Measurements from ENCODE around the gene STOM.

The STOM gene

GRCh38 chr9:121296213-121297127 is 73.6 kb downstream of the STOM start:
- no peak for TF ChIP-seq CTCF (IDR thresholded peaks at IDR 0.05; ENCODE audit: low read depth, low read length, missing control alignments)
- no peak for DNase-seq
- Histone ChIP-seq H3K4me3 (ENCODE audit: low read depth, low read length) (no peak overlapping the region), H3K36me3 (replicated peaks) (peaks cover 4% of the 10 kb centered on the region), H3K27ac (no peak overlapping the region), H3K27me3 (replicated peaks) (no peaks in the 10 kb centered on the region)
- in situ Hi-C loops (cut with HindIII; ENCODE audit: low pct_ligation_motif_present, low sequenced_read_pairs): no loop called here

DNA sequence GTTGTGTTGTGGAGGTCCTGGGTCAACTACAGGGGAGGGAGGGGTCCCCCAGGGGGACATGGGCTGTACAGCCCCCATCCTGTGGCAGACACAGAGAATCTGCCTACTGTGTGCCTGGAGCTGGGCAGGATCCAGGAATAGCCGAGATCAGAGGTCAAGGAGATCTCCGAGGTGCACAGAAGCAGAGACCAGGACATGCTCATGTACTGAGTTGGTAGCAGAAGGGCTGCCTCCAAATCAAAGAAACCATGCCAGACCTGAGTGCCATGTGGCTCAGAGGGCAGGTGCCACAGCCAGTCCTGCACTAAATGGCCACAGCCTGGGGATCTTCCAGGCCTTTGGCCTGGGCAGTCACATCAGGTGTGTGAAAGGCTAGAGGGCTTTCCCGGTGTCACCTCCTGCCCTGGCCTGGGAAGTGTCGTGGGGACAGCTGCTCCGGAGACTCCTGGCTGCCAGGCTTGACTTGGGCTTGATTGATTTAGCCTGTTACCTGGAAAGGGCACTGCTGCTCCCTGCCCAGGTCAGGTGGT is 74.3 kb downstream of the STOM start:
- no peaks in the 10 kb centered on the region for H3K27me3 ChIP-seq (replicated peaks)
- TF ChIP-seq CTCF (IDR thresholded peaks at IDR 0.05; ENCODE audit: low read depth, low read length, missing control alignments): no peak
- no peak overlapping the region for H3K4me3 ChIP-seq (ENCODE audit: low read depth, low read length)
- no peak for DNase-seq
- H3K36me3 ChIP-seq (replicated peaks): peaks cover 4% of the 10 kb centered on the region
- in situ Hi-C loops (cut with HindIII; ENCODE audit: low pct_ligation_motif_present, low sequenced_read_pairs): no loop called here
- no peak overlapping the region for H3K27ac ChIP-seq

DNA sequence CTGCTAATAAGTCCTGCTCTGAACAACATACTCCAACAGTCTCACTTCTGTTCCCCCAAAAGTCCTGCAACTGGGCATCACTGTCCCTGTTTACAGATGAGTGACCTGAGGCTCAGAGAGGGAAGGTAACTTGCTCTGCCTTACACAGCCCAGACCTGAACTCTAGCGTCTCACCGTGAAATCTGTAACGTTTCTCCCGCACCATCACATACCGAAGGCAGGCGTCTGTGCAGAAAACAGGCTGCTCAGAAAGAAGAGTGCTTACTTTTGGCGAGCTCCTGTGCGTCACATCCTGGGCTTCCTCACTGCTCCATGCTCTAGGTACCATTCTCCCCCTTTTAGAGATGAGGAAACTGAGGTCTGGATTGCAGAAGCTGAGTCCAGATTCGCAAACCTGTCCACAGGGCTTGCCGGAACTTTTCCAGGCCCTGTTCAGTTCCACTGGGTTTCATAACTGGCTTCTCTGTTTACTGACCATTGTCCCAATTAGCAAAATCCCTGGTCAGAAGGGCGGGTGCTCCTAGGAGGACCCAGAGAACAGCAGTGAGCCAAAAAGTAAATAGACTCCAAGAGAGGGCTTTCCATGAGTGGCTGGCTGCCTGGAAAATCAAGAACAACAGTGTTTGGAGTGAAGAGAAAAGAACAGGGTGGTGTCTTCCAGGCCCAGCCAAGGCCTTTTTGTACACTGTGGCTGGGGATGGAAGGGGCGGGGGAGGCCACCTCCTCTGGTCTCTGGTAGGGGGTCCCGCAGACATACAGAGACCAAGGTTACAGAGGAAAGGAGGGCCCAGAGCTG is 75.0 kb downstream of the STOM start:
- no peak for DNase-seq
- Histone ChIP-seq H3K27me3 (replicated peaks) (no peaks in the 10 kb centered on the region), H3K27ac (no peak overlapping the region), H3K36me3 (replicated peaks) (peaks cover 4% of the 10 kb centered on the region), H3K4me3 (ENCODE audit: low read depth, low read length) (no peak overlapping the region)
- in situ Hi-C loops (cut with HindIII; ENCODE audit: low pct_ligation_motif_present, low sequenced_read_pairs): no loop called here
- no peak for TF ChIP-seq CTCF (IDR thresholded peaks at IDR 0.05; ENCODE audit: low read depth, low read length, missing control alignments)

GRCh38 chr9:121294151-121294743 is 75.8 kb downstream of the STOM start:
- H3K27me3 ChIP-seq (replicated peaks): no peaks in the 10 kb centered on the region
- H3K4me3 ChIP-seq (ENCODE audit: low read depth, low read length): no peak overlapping the region
- H3K27ac ChIP-seq: no peak overlapping the region
- TF ChIP-seq CTCF (IDR thresholded peaks at IDR 0.05; ENCODE audit: low read depth, low read length, missing control alignments): no peak
- in situ Hi-C loops (cut with HindIII; ENCODE audit: low pct_ligation_motif_present, low sequenced_read_pairs): no loop called here
- no peak for DNase-seq
- peaks cover 4% of the 10 kb centered on the region for H3K36me3 ChIP-seq (replicated peaks)

DNA sequence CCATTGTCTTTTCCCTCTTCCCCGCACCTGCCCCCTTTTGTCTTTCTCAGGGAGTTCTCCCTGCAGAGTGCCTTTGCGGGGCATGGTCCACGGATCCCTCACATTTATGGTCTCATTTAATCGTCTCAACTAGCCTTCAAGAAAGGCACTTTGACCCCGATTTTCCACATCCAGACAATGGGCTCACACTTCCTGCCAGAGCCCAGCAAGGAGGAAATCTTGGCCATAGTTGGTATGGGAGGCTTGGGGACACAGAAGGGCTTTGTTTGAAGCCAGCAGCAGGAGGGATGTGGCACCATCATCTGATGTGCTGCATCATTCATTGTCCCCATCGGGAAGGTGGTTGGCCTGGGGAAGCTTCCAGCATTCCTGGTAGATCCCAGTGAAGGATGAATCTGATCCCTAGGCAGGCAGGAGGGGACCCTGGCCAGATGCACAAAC is 77.2 kb downstream of the STOM start:
- H3K36me3 ChIP-seq (replicated peaks): peaks cover 11% of the 10 kb centered on the region
- TF ChIP-seq CTCF (IDR thresholded peaks at IDR 0.05; ENCODE audit: low read depth, low read length, missing control alignments): no peak
- no peak overlapping the region for H3K27ac ChIP-seq
- DNase-seq: no peak
- no peaks in the 10 kb centered on the region for H3K27me3 ChIP-seq (replicated peaks)
- no peak overlapping the region for H3K4me3 ChIP-seq (ENCODE audit: low read depth, low read length)
- in situ Hi-C loops (cut with HindIII; ENCODE audit: low pct_ligation_motif_present, low sequenced_read_pairs): no loop called here

Data from brain microvascular endothelial cell (primary cell).